OCI-LY3 (cell line): ENCODE measurements around the gene KDM5B.

Experiments
- H2AFZ ChIP-seq: fragments of 200-600, 300-600 bp; shearing (Covaris generic); 2 replicates; pipeline ENCODE4 v1.6.0; 2014; ENCODE audit warnings: antibody characterized with exemption, low read depth, low read length
- H3K27ac ChIP-seq: fragments of 200-600, 300-600 bp; sonication (generic); 2 replicates; pipeline ENCODE4 v1.5.1; 2014; ENCODE audit warnings: mild to moderate bottlenecking, low read length, moderate library complexity, mixed read lengths
- H3K27me3 ChIP-seq: fragments of 200-600, 300-600 bp; sonication (generic); 2 replicates; pipeline ENCODE4 v1.6.1; 2014; ENCODE audit warnings: low read depth, low read length, mixed read lengths
- H3K36me3 ChIP-seq: fragments of 200-600, 300-600 bp; sonication (generic); replicated peaks from 2 replicates; pipeline ENCODE3; 2014; ENCODE audit warnings: low read depth, low read length, mixed read lengths
- H3K4me1 ChIP-seq: fragments of 300-600, 200-600 bp; sonication (generic); 2 replicates; pipeline ENCODE4 v1.6.1; 2014; ENCODE audit warnings: low read length, mixed read lengths
- H3K4me2 ChIP-seq: fragments of 200-600, 300-600 bp; sonication (generic); 2 replicates; pipeline ENCODE4 v1.6.1; 2014; ENCODE audit warnings: low read length, mixed read lengths
- H3K4me3 ChIP-seq: fragments of 300-600, 200-600 bp; sonication (generic); 2 replicates; pipeline ENCODE4 v1.5.1; 2014; ENCODE audit warnings: antibody characterized with exemption, mild to moderate bottlenecking, low read length, moderate library complexity
- H3K79me2 ChIP-seq: fragments of 300-600, 200-600 bp; shearing (Covaris generic); 2 replicates; pipeline ENCODE4 v1.6.1; 2014; ENCODE audit warnings: mild to moderate bottlenecking, low read length, mixed read lengths
- H3K9ac ChIP-seq: fragments of 300-600, 200-600 bp; shearing (Covaris generic); 2 replicates; pipeline ENCODE4 v1.6.0; 2014; ENCODE audit warnings: mild to moderate bottlenecking, low read length, moderate library complexity
- H3K9me3 ChIP-seq: fragments of 200-600, 300-600 bp; shearing (Covaris generic); 2 replicates; pipeline ENCODE4 v1.6.1; 2014; ENCODE audit warnings: low read length, mixed read lengths; ENCODE audit not compliant: insufficient read depth
- H4K20me1 ChIP-seq: fragments of 200-600, 300-600 bp; sonication (generic); 2 replicates; pipeline ENCODE4 v1.6.1; 2016; ENCODE audit warnings: low read length, mixed read lengths; ENCODE audit not compliant: insufficient read depth
- EZH2phosphoT487 ChIP-seq: fragments of 200-600 bp; shearing (Covaris generic); IDR thresholded peaks from 2 replicates; pipeline ENCODE4 v1.6.1; 2018; ENCODE audit warnings: antibody characterized with exemption, mixed run types, low read depth
- TF ChIP-seq, protein P1 (sequence below): fragments of 200-600, 300-600 bp; sonication (generic); IDR thresholded peaks from 2 replicates; pipeline ENCODE4 v1.5.1; 2014; ENCODE audit warnings: antibody characterized with exemption, low read length, low read depth

The KDM5B gene

DNA sequence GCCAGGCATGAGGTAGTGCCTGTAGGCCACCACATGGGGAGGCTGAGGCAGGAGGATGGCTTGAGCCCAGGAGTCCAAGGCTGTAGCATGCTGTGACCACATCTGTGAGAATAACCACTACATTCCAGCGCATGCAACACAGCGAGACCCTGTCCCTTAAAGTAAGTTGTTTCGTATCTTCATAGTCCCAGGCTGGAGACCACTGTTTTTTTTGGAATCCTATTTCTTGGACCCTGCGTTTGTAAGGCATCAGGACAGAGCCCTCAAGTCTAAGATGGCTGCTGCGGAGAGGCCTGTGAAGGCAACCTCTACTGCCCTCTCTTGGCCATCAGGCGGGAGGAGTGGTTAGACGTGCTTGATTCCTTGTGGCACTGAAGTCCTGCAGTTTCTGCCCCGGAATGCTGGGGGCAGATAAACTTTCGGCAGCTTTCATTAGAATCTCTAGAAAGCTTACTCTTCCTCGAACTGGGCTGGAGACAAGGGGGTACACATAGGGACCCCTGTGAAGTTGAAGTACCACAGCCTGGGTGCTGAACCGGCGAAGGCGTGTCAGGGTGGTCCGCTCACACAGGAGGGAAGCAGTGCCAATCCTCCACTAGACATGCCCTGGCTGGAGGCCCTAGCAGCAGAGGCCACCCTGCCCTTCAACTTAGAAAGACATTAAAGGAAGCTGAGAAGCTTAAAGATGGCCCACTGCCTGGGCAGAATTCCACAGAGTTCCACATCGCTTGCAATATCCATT is 44.1 kb upstream of the KDM5B start:
- H2AFZ ChIP-seq = peak overlapping the region; percentile 95
- no peak overlapping the region for H3K4me3 ChIP-seq
- peaks cover 8% of the 10 kb centered on the region for H3K4me1 ChIP-seq
- no peaks in the 10 kb centered on the region for H3K79me2 ChIP-seq
- no peak overlapping the region for H3K27ac ChIP-seq
- TF ChIP-seq EZH2phosphoT487 = no peak
- TF ChIP-seq, protein P1, sequence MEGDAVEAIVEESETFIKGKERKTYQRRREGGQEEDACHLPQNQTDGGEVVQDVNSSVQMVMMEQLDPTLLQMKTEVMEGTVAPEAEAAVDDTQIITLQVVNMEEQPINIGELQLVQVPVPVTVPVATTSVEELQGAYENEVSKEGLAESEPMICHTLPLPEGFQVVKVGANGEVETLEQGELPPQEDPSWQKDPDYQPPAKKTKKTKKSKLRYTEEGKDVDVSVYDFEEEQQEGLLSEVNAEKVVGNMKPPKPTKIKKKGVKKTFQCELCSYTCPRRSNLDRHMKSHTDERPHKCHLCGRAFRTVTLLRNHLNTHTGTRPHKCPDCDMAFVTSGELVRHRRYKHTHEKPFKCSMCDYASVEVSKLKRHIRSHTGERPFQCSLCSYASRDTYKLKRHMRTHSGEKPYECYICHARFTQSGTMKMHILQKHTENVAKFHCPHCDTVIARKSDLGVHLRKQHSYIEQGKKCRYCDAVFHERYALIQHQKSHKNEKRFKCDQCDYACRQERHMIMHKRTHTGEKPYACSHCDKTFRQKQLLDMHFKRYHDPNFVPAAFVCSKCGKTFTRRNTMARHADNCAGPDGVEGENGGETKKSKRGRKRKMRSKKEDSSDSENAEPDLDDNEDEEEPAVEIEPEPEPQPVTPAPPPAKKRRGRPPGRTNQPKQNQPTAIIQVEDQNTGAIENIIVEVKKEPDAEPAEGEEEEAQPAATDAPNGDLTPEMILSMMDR = peak; percentile 63
- no peaks in the 10 kb centered on the region for H3K36me3 ChIP-seq
- H3K27me3 ChIP-seq = no peaks in the 10 kb centered on the region
- H3K9me3 ChIP-seq = no peaks in the 10 kb centered on the region
- no peak overlapping the region for H3K9ac ChIP-seq
- no peak overlapping the region for H3K4me2 ChIP-seq
- H4K20me1 ChIP-seq = no peaks in the 10 kb centered on the region

DNA sequence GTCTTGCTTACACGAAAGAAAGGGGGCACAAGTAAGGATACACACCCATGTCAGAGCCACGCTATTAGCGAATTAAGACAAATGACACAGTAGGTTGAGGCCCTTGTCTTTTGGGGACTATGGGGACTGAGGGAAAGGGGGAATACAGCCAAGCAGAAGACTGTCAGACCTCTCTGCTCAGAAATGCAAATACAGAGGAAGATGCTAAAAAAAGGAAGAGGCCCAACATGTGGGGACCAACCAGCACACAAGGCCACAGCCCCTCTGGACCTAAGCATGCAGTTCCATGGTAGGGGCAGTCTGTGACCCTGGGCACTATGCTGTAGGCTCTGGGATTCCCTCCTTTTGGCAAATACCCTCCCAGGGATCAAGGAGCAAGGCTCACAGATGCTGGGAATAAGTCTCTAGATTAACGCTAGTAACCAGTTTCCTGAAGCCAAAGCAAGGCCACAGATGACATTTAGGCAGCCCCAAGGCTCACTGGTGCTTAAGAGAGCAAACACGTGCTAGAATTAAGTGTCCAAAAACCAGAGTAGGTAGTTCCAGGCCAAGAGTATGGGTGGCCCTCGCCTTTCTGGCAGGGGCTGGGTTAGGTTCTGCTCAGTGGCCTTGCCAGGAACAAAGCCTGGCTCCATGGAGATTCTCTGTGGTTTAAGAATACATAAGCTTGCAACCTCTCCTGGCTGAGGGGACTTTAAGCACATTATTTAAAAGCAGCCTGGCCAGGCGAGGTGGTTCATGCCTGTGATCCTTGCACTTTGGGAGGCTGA is 42.6 kb upstream of the KDM5B start:
- Histone ChIP-seq H3K4me2 (no peak overlapping the region), H3K36me3 (no peaks in the 10 kb centered on the region), H3K4me3 (no peak overlapping the region), H4K20me1 (no peaks in the 10 kb centered on the region), H2AFZ (peak overlapping the region; percentile 60; the same call in 1 of the 2 replicates), H3K9me3 (no peaks in the 10 kb centered on the region), H3K4me1 (peaks cover 8% of the 10 kb centered on the region), H3K27me3 (no peaks in the 10 kb centered on the region), H3K27ac (no peak overlapping the region), H3K79me2 (no peaks in the 10 kb centered on the region), H3K9ac (no peak overlapping the region)
- TF ChIP-seq, protein P1 = no peak
- TF ChIP-seq EZH2phosphoT487 = no peak

DNA sequence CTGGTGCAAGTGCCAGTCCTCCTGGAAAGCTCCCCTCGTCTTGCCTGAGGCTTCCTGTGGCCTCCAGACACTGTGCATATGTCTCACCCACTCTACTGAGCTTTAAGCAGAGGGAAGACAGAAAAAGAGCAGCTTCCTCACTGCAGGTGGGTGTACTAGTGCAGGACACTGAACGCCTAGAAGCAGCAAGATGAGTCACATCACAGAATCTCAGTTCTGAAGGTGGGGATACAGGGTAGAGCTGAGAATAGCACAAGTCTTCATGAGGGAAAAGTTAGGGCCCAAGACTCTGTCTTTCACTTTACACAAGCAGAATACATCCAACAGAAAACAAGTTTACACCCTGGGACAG is 39.9 kb upstream of the KDM5B start:
- TF ChIP-seq, protein P1 = no peak
- TF ChIP-seq EZH2phosphoT487 = no peak
- H3K27ac ChIP-seq = no peak overlapping the region
- H3K9me3 ChIP-seq = no peaks in the 10 kb centered on the region
- no peak overlapping the region for H2AFZ ChIP-seq
- H4K20me1 ChIP-seq = no peaks in the 10 kb centered on the region
- H3K36me3 ChIP-seq = no peaks in the 10 kb centered on the region
- H3K4me3 ChIP-seq = no peak overlapping the region
- no peaks in the 10 kb centered on the region for H3K79me2 ChIP-seq
- H3K4me1 ChIP-seq = peaks cover 8% of the 10 kb centered on the region
- H3K9ac ChIP-seq = no peak overlapping the region
- H3K4me2 ChIP-seq = no peak overlapping the region
- 0 out of 2 replicates have a peak, but pooled peaks cover 6% of the 10 kb centered on the region for H3K27me3 ChIP-seq

DNA sequence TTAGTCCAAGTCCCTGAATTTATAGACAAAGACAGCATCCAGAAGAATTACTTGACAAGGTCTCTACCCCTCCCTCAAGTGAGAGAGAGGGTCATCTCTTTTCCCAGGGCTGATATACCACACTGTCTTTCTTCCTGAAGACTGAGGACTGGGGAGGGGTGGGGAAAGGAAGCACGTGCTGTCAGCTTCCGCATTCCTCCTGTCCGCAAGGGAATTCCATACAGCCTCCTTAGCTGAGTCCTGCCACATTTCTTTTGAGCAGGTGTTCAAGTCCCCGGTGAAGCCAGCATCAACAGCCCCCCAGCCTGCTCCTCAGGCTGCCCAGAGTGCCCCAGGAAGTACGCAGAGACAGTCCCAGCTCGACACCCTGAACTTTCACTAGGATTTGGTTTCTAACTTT is 36.7 kb upstream of the KDM5B start:
- no peak overlapping the region for H2AFZ ChIP-seq
- TF ChIP-seq, protein P1 = no peak
- TF ChIP-seq EZH2phosphoT487 = no peak
- H3K27ac ChIP-seq = no peak overlapping the region
- H3K4me2 ChIP-seq = no peak overlapping the region
- no peaks in the 10 kb centered on the region for H3K9me3 ChIP-seq
- H3K9ac ChIP-seq = no peak overlapping the region
- 0 out of 2 replicates have a peak, but pooled peaks cover 6% of the 10 kb centered on the region for H3K27me3 ChIP-seq
- H3K36me3 ChIP-seq = no peaks in the 10 kb centered on the region
- no peak overlapping the region for H3K4me3 ChIP-seq
- H4K20me1 ChIP-seq = no peaks in the 10 kb centered on the region
- no peaks in the 10 kb centered on the region for H3K4me1 ChIP-seq
- no peaks in the 10 kb centered on the region for H3K79me2 ChIP-seq
